HG02759 (cell line): ENCODE results near the gene ETDB.
"Not testable (repeated sequence)": the region's sequence is repeated elsewhere in the genome, so short reads cannot be mapped to it uniquely, and the experiment has no call there.

Source experiments
- ATAC-seq: cut with Tn5 transposase; IDR thresholded peaks from one replicate; pipeline ENCODE4 v1.9.1; 2021; ENCODE audit warnings: mild to moderate bottlenecking, moderate library complexity; ENCODE audit not compliant: unreplicated experiment

Gene ETDB

DNA sequence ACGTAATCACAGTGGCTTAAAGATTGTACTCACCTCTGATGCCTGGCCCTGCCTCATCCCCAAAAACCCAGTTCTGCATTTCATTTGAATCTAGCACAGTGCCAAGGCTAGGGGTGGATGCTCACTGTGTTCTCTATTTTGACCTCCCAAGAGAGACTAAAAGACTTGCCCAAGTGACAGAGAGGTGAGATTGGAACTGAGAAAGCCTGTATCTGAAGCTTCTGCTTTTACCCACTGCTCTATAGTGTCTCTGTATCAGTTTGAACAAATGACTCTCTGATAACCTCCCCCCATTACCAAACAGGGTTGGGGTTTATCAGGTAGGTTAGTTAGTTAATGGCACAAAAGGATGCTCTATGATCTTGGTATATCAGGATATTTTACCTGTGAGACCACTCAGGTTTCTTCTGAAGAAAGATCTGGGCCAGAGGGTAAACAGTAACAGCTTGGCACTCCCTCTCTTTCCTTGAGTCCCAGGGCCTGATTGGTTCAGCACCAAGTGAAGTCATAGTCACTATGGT, at the start of gene ETDB:
Gene ETDB, minus strand, starts transcription at position 471 of the 521 bp plus-strand sequence. CDS start 1,265 bp downstream, outside the sequence.
- not testable (repeated sequence) for ATAC-seq

GRCh38 chrX:135169534-135169933, 49.2 kb upstream of the ETDB start:
- ATAC-seq: not testable (repeated sequence)

GRCh38 chrX:135168486-135168885, 48.2 kb upstream of the ETDB start:
- ATAC-seq: no peak

GRCh38 chrX:135154688-135155087, 34.4 kb upstream of the ETDB start:
- not testable (repeated sequence) for ATAC-seq

GRCh38 chrX:135126145-135126544, 5.8 kb upstream of the ETDB start:
- not testable (repeated sequence) for ATAC-seq

GRCh38 chrX:135116064-135116463, 4.3 kb downstream of the ETDB start:
- ATAC-seq: not testable (repeated sequence)

- peak; percentile 90 for ATAC-seq
Observed at GRCh38 chrX:135114392-135114791, 5.9 kb downstream of the ETDB start.

DNA sequence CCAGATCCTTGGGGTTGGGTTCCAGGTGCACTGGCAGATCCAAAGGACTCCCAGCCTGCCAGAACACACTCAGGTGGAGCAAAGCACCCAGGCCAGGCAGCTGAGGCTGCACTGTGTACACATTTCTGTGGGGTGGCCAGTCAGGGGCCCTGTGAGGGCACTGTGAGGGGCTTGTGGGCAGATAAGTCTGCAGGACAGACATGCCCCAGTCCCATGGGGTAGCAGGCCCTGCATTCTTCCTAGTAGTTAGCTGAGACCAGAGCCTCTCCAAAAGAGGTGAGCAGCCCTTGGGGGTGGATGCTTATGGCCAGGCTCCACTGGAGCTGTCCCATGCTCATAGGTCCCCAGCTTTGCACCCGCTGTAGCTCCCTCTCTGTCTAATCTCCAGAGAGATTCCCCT, 7.6 kb downstream of the ETDB start:
- ATAC-seq: no peak

GRCh38 chrX:135112096-135112729, 8.1 kb downstream of the ETDB start:
- ATAC-seq: no peak

GRCh38 chrX:135109554-135109953, 10.8 kb downstream of the ETDB start:
- no peak for ATAC-seq

GRCh38 chrX:135099493-135099783, 20.9 kb downstream of the ETDB start:
- ATAC-seq: no peak

DNA sequence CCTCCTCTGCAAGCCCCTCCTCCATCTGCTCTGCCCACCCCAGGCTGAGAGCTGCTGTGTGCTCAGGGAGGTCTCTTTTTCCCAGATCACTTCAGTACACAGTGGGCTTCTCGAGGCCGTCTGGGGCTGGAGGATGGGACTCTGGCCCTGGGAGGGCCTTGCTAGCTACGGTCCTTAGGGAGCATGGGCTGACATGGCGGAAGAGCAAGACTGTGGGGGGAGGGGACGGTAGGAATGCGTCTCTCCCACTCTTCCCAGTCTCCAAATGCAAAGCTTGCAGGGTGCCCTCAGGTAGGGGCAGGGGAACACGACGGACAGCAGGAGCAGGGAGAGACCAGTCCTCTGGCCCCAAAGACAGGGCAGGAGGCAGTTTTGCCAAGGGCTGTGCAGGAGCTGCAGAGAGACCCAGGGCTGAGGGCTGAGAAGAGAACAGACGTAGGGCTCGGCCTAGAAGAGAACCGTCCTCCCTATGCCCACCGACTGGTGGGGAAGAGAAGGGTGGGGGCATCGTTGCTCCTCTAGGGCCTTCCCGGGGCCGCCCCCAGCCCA, 23.1 kb downstream of the ETDB start:
- not testable (repeated sequence) for ATAC-seq

- ATAC-seq: no peak
Observed at GRCh38 chrX:135095715-135096114, 24.6 kb downstream of the ETDB start.

GRCh38 chrX:135094726-135095125, 25.6 kb downstream of the ETDB start:
- ATAC-seq: no peak

DNA sequence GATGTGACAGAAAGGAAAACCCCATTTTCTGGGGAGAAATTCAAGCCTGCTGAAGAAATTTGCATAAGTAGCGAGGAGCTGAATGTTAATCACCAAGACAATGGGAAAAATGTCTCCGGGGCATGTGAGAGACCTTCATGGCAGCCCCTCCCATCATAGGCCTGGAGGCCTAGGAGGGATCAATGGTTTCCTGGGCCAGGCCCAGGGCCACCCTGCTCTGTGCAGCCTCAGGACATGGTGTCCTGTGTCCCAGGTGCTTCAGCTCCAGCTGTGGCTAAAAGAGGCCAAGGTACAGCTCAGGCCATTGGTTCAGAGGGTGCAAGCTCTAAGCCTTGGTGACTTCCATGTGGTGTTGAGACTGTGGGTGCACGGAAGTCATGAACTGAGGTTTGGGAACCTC, 31.2 kb downstream of the ETDB start:
- no peak for ATAC-seq

- no peak for ATAC-seq
Observed at GRCh38 chrX:135087867-135088266, 32.5 kb downstream of the ETDB start.

- ATAC-seq: peak; percentile 82
Observed at GRCh38 chrX:135086197-135086854, 34.0 kb downstream of the ETDB start.

DNA sequence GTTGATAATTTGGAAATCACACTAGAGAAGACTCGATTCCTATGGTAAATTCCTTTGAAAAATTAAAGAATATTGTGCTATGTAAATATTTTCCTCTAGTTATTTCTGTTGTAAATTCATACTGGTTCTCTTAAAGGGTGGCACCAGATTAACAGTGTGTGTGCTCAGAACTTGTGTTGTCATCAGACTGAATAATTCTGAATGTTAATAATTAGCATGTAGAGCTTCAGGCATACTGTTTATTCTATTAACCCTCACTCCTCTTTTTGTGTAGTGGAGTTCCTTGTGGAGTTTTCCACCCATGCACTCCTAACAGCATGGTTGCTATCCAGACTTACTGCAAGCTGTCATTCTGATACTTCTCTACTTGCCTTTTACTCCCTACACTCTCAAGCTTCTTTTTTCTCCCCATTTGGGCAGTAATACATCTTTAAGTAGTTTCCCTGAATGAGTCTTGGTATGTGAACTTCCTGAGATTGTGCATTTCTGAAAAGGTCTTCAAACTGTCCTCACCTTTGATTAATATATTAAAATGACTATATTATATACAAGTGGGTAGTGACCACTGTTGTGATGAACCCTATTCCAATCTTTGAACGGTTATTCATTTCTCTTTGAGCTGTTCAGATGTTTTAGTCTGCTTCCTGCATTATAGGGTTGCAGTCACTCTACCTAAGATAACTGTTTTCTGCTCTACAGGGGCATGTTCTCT, 38.5 kb downstream of the ETDB start:
- no peak for ATAC-seq
